GM23338 (cell line): ENCODE measurements around the gene OSBPL10. TPM values are rescaled to one million over a fixed set of nuclear protein-coding genes. Genes with fewer than 3 reads are reported as not detected.
A peak's percentile ranks its signal among the peaks of the same experiment; 100 is the strongest.

ENCODE experiments used
- ATAC-seq: fragments of 200-7000 bp; cut with Tn5 transposase; 3 replicates; pipeline ENCODE4 v1.9.1; 2020
- DNase-seq: peaks from one replicate; pipeline ENCODE4 v3.0.0-alpha.2; 2015; ENCODE audit warnings: low spot score
- H2AFZ ChIP-seq: fragments of 200-600 bp; sonication (generic); 2 replicates; pipeline ENCODE4 v1.8.0; 2016; ENCODE audit warnings: antibody characterized with exemption, mild to moderate bottlenecking, moderate library complexity
- H3F3A ChIP-seq: fragments of 200-600 bp; sonication (generic); replicated peaks from 2 replicates; pipeline ENCODE4 v1.8.0; 2017; ENCODE audit warnings: antibody characterized with exemption, mixed run types, low read depth
- H3K27ac ChIP-seq: fragments of 200-600 bp; sonication (generic); 2 replicates; pipeline ENCODE4 v1.6.1; 2016; ENCODE audit warnings: low read depth
- H3K27me3 ChIP-seq: fragments of 200-600 bp; sonication (generic); 2 replicates; pipeline ENCODE4 v1.8.0; 2016; ENCODE audit warnings: mild to moderate bottlenecking, mixed run types, moderate library complexity; ENCODE audit not compliant: insufficient read depth
- H3K36me3 ChIP-seq: fragments of 200-600 bp; sonication (generic); 2 replicates; pipeline ENCODE4 v1.8.0; 2016; ENCODE audit warnings: mild to moderate bottlenecking; ENCODE audit not compliant: insufficient read depth
- H3K4me1 ChIP-seq: fragments of 200-600 bp; sonication (generic); 2 replicates; pipeline ENCODE4 v1.8.0; 2016; ENCODE audit warnings: mild to moderate bottlenecking, moderate library complexity; ENCODE audit not compliant: insufficient read depth
- H3K4me2 ChIP-seq: fragments of 200-600 bp; sonication (generic); 2 replicates; pipeline ENCODE4 v1.7.1; 2017; ENCODE audit warnings: mixed run types
- H3K4me3 ChIP-seq: fragments of 200-600 bp; sonication (generic); 2 replicates; pipeline ENCODE4 v1.6.1; 2016; ENCODE audit warnings: mixed run types
- H3K79me2 ChIP-seq: fragments of 200-600 bp; sonication (generic); replicated peaks from 2 replicates; pipeline ENCODE4 v1.8.0; 2017; ENCODE audit warnings: mild to moderate bottlenecking; ENCODE audit not compliant: insufficient read depth
- H3K9me2 ChIP-seq: fragments of 200-600 bp; sonication (generic); 2 replicates; pipeline ENCODE4 v1.8.0; 2017; ENCODE audit not compliant: insufficient read depth
- H4K20me1 ChIP-seq: fragments of 200-600 bp; sonication (generic); replicated peaks from 2 replicates; pipeline ENCODE4 v1.8.0; 2017; ENCODE audit warnings: mild to moderate bottlenecking; ENCODE audit not compliant: insufficient read depth
- H3K27ac Mint-ChIP-seq: 2 replicates; pipeline ENCODE4 v1.8.0; 2020; ENCODE audit warnings: inconsistent platforms, mild to moderate bottlenecking, moderate library complexity, mixed read lengths
- H3K27me3 Mint-ChIP-seq: 3 replicates; pipeline ENCODE4 v1.8.0; 2022; ENCODE audit warnings: low read depth, mild to moderate bottlenecking, moderate library complexity, mixed read lengths, inconsistent platforms; ENCODE audit not compliant: insufficient read depth, poor library complexity
- H3K36me3 Mint-ChIP-seq: 3 replicates; pipeline ENCODE4 v1.8.0; 2021; ENCODE audit warnings: low read depth, mild to moderate bottlenecking, inconsistent platforms, moderate library complexity, mixed read lengths
- H3K4me1 Mint-ChIP-seq: 3 replicates; pipeline ENCODE4 v1.8.0; 2020; ENCODE audit warnings: mild to moderate bottlenecking, inconsistent platforms, mixed read lengths
- H3K4me3 Mint-ChIP-seq: 3 replicates; pipeline ENCODE4 v1.8.0; 2021; ENCODE audit warnings: moderate library complexity, mild to moderate bottlenecking, inconsistent platforms, mixed read lengths
- H3K9me3 Mint-ChIP-seq: 3 replicates; pipeline ENCODE4 v1.8.0; 2020; ENCODE audit warnings: moderate library complexity, mild to moderate bottlenecking, inconsistent platforms, mixed read lengths
- CREB1 ChIP-seq: fragments of 250-450 bp; sonication (Bioruptor Pico); IDR thresholded peaks from 2 replicates; pipeline ENCODE4 v1.5.0; 2020; ENCODE audit warnings: low read depth, mild to moderate bottlenecking, moderate library complexity
- CTCF ChIP-seq, 2 experiments: fragments of 200-600 bp in 1 of 2; sonication (generic) in 1 of 2; conservative IDR thresholded peaks; 2 replicates each; pipeline versions ENCODE4 v1.5.1 to v1.6.1; 2016 to 2017; ENCODE audit warnings: antibody characterized with exemption in 2 of 2, low read depth in 2 of 2, mild to moderate bottlenecking in 2 of 2, moderate library complexity in 1 of 2
- ETS1 ChIP-seq: IDR thresholded peaks from 2 replicates; pipeline ENCODE4 v1.6.1; 2016; ENCODE audit warnings: antibody characterized with exemption
- EZH2 ChIP-seq: fragments of 200-600 bp; sonication (generic); IDR thresholded peaks from one replicate; pipeline ENCODE4 v1.8.0; 2017; ENCODE audit warnings: antibody characterized with exemption, mild to moderate bottlenecking, low read depth; ENCODE audit not compliant: unreplicated experiment
- EZH2phosphoT487 ChIP-seq: fragments of 200-600 bp; sonication (generic); IDR thresholded peaks from one replicate; pipeline ENCODE4 v1.8.1; 2018; ENCODE audit warnings: antibody characterized with exemption; ENCODE audit not compliant: unreplicated experiment
- JUNB ChIP-seq: IDR thresholded peaks from one replicate; pipeline ENCODE4 v1.6.1; 2016; ENCODE audit warnings: antibody characterized with exemption; ENCODE audit not compliant: unreplicated experiment
- NANOG ChIP-seq: IDR thresholded peaks from 2 replicates; pipeline ENCODE4 v1.6.1; 2016; ENCODE audit warnings: antibody characterized with exemption, borderline replicate concordance
- POLR2AphosphoS5 ChIP-seq: IDR thresholded peaks from 2 replicates; pipeline ENCODE4 v1.6.1; 2016; ENCODE audit warnings: antibody characterized with exemption, low read depth
- REST ChIP-seq: IDR thresholded peaks from one replicate; pipeline ENCODE4 v1.6.1; 2018; ENCODE audit warnings: antibody characterized with exemption; ENCODE audit not compliant: unreplicated experiment
- STAT1 ChIP-seq: IDR thresholded peaks from one replicate; pipeline ENCODE4 v1.6.1; 2016; ENCODE audit warnings: antibody characterized with exemption; ENCODE audit not compliant: unreplicated experiment
- ZNF114 ChIP-seq: fragments of 250-450 bp; sonication (Bioruptor Pico); IDR thresholded peaks from 2 replicates; pipeline ENCODE4 v1.5.0; 2020; ENCODE audit warnings: mild to moderate bottlenecking, moderate library complexity
- ZNF331 ChIP-seq: fragments of 250-450 bp; sonication (Bioruptor Pico); IDR thresholded peaks from 2 replicates; pipeline ENCODE4 v1.5.0; 2020; ENCODE audit warnings: low read depth, mild to moderate bottlenecking, moderate library complexity
- ZNF462 ChIP-seq: fragments of 250-450 bp; sonication (Bioruptor Pico); IDR thresholded peaks from 2 replicates; pipeline ENCODE4 v1.5.0; 2020; ENCODE audit warnings: mild to moderate bottlenecking, moderate library complexity
- polyA plus RNA-seq: library from polyadenylated mRNA; unstranded; fragments of >200 nt; fragmentation: Nextera tagmentation; extraction: Ambion mirVana; gene quantifications from 2 replicates; pipeline ENCODE4 v1.2.1, GENCODE V29; 2016
- total RNA-seq: library from RNA; depleted of rRNA; stranded (reverse); fragments of >200 nt; shearing (Covaris generic); gene quantifications from 2 replicates; pipeline ENCODE4 v1.2.3, GENCODE V29; 2014

The OSBPL10 gene
- total and polyA plus RNA-seq, 2 experiments from 2014 or later: 23.8 to 149 TPM

GRCh38 chr3:31947671-31948091, 33.4 kb downstream of the OSBPL10 start:
- peak overlapping the region; percentile 2; the same call in 1 of the 2 replicates for H3K4me2 ChIP-seq
- H3K27ac Mint-ChIP-seq: peak overlapping the region; percentile 20; the same call in 1 of the 2 replicates
- no peaks in the 10 kb centered on the region for H3K27me3 ChIP-seq
- no peak overlapping the region for H3K27ac ChIP-seq
- no peak overlapping the region for H2AFZ ChIP-seq
- no peaks in the 10 kb centered on the region for H3K36me3 ChIP-seq
- H3K79me2 ChIP-seq: peaks cover 100% of the 10 kb centered on the region
- H3K36me3 Mint-ChIP-seq: peaks cover 33% of the 10 kb centered on the region
- DNase-seq: no peak
- H4K20me1 ChIP-seq: peaks cover 25% of the 10 kb centered on the region
- H3K4me1 Mint-ChIP-seq: peaks cover 49% of the 10 kb centered on the region
- peaks cover 9% of the 10 kb centered on the region for H3K9me3 Mint-ChIP-seq
- H3K4me3 ChIP-seq: no peak overlapping the region
- H3F3A ChIP-seq: no peaks in the 10 kb centered on the region
- peaks cover 3% of the 10 kb centered on the region for H3K27me3 Mint-ChIP-seq
- TF ChIP-seq ETS1 (no peak), ZNF331 (CRISPR knock-in tag) (no peak), ZNF462 (CRISPR knock-in tag) (no peak), STAT1 (no peak), ZNF114 (CRISPR knock-in tag) (no peak), NANOG (no peak), REST (no peak), CREB1 (CRISPR knock-in tag) (no peak), JUNB (no peak), POLR2AphosphoS5 (no peak), EZH2 (no peak), CTCF (conservative IDR thresholded peaks at IDR 0.05; ENCODE audit: low read depth in 2 of 2) (no peak), EZH2phosphoT487 (no peak)
- ATAC-seq: no peak; the same call in 2 of the 3 replicates
- H3K9me2 ChIP-seq: no peaks in the 10 kb centered on the region
- peaks cover 61% of the 10 kb centered on the region for H3K4me1 ChIP-seq
- no peak overlapping the region; the same call in 2 of the 3 replicates for H3K4me3 Mint-ChIP-seq
